Astrocyte of the hippocampus (primary cell): ENCODE data around the gene PTPN22.
A peak's percentile ranks its signal among the peaks of the same experiment; 100 is the strongest.
"Not testable (repeated sequence)": the region's sequence is repeated elsewhere in the genome, so short reads cannot be mapped to it uniquely, and the experiment has no call there.

Experiments
- DNase-seq: peaks from one replicate; pipeline ENCODE4 v3.0.0; 2011; ENCODE audit warnings: low read depth, low spot score

Gene PTPN22

GRCh38 chr1:113852694-113853093, 18.8 kb downstream of the PTPN22 start:
- not testable (repeated sequence) for DNase-seq

GRCh38 chr1:113850127-113850796, 21.2 kb downstream of the PTPN22 start:
- no peak for DNase-seq

- DNase-seq, result no peak
These were observed 22.4 kb downstream of the PTPN22 start for GRCh38 chr1:113849072-113849471.

- DNase-seq, result no peak
These were observed 25.0 kb downstream of the PTPN22 start for GRCh38 chr1:113846391-113847035.

- DNase-seq, result no peak
These were observed 35.0 kb downstream of the PTPN22 start for GRCh38 chr1:113836534-113836933.

- DNase-seq, result peak; percentile 60
These were observed 35.7 kb downstream of the PTPN22 start for GRCh38 chr1:113835686-113836290.

GRCh38 chr1:113834716-113835115, 36.8 kb downstream of the PTPN22 start:
- DNase-seq, result no peak

- DNase-seq, result no peak
These were observed 41.5 kb downstream of the PTPN22 start for GRCh38 chr1:113830039-113830438.

GRCh38 chr1:113821916-113822315, 49.6 kb downstream of the PTPN22 start:
- no peak for DNase-seq

GRCh38 chr1:113818578-113818977, 52.9 kb downstream of the PTPN22 start:
- no peak for DNase-seq

- no peak for DNase-seq
These were observed 58.3 kb downstream of the PTPN22 start for GRCh38 chr1:113813218-113813617.

GRCh38 chr1:113812661-113813135, 58.8 kb downstream of the PTPN22 start:
- DNase-seq, result no peak

- peak; percentile 100 for DNase-seq
These were observed 59.4 kb downstream of the PTPN22 start, which contains the start of gene RSBN1 for GRCh38 chr1:113811888-113812660. Gene RSBN1, minus strand, starts transcription at chr1:113812476. Its CDS starts 64 bp downstream, at chr1:113812412.

GRCh38 chr1:113811156-113811887, 60.2 kb downstream of the PTPN22 start:
- peak; percentile 74 for DNase-seq

GRCh38 chr1:113809670-113810602, 61.6 kb downstream of the PTPN22 start:
- DNase-seq, result peak; percentile 8

- no peak for DNase-seq
These were observed 62.9 kb downstream of the PTPN22 start for GRCh38 chr1:113808450-113809195.

- no peak for DNase-seq
These were observed 65.9 kb downstream of the PTPN22 start for GRCh38 chr1:113805639-113806038.

GRCh38 chr1:113805256-113805531, 66.3 kb downstream of the PTPN22 start:
- DNase-seq, result no peak

GRCh38 chr1:113804421-113805255, 66.9 kb downstream of the PTPN22 start:
- no peak for DNase-seq
